IMR-90 (cell line): Measurements from ENCODE around the gene MAGI3. TPM values are rescaled to one million over a fixed set of nuclear protein-coding genes. Genes with fewer than 3 reads are reported as not detected.

ENCODE experiments used
- ATAC-seq: fragments of 200-7000 bp; cut with Tn5 transposase; 2 replicates; pipeline ENCODE4 v1.9.1; 2020; ENCODE audit warnings: low read depth, mild to moderate bottlenecking, moderate library complexity
- BruUV-seq: library from RNA; stranded (reverse); fragments of 400-500 nt; replicated peaks from 2 replicates; lab custom pipeline; 2021; lab: Mats Ljungman, UMichigan
- CTCF ChIA-PET: fragments of 300-600 bp; formaldehyde crosslinking; extraction: SDS; loops from one replicate; lab custom pipeline; 2021; ENCODE audit warnings: antibody characterized with exemption; lab: Yijun Ruan, JAX
- POLR2A ChIA-PET: fragments of 300-600 bp; sonication (Branson Sonifier 250); formaldehyde crosslinking; loops from one replicate; lab custom pipeline; 2022; ENCODE audit warnings: antibody characterized with exemption; ENCODE audit not compliant: unreplicated experiment; lab: Charles Lee
- DNase-seq: peaks from one replicate; pipeline ENCODE4 v3.0.0; 2013
- H2AFZ ChIP-seq: replicated peaks from 2 replicates; pipeline ENCODE3; 2013; ENCODE audit warnings: low read length, mild to moderate bottlenecking; ENCODE audit not compliant: poor library complexity
- H2AK5ac ChIP-seq: 2 replicates; pipeline ENCODE4 v1.6.1; 2013; ENCODE audit warnings: low read depth, low read length, inconsistent platforms
- H2AK9ac ChIP-seq: replicated peaks from 2 replicates; pipeline ENCODE3; 2013; ENCODE audit warnings: mild to moderate bottlenecking, low read depth, low read length, moderate library complexity; ENCODE audit not compliant: poor library complexity
- H2BK120ac ChIP-seq: 2 replicates; pipeline ENCODE4 v1.6.1; 2013; ENCODE audit warnings: low read depth, low read length, inconsistent platforms
- H2BK15ac ChIP-seq: 3 replicates; pipeline ENCODE4 v1.6.1; 2013; ENCODE audit warnings: low read depth, low read length, inconsistent platforms
- H2BK20ac ChIP-seq: 2 replicates; pipeline ENCODE4 v1.6.1; 2013; ENCODE audit warnings: low read depth, mild to moderate bottlenecking, inconsistent platforms, low read length, moderate library complexity
- H2BK5ac ChIP-seq: 2 replicates; pipeline ENCODE4 v1.6.1; 2013; ENCODE audit warnings: mild to moderate bottlenecking, low read depth, low read length, inconsistent platforms; ENCODE audit not compliant: poor library complexity, severe bottlenecking
- H3K14ac ChIP-seq: replicated peaks from 2 replicates; pipeline ENCODE4 v1.6.1; 2013; ENCODE audit warnings: low read depth, low read length, inconsistent platforms
- H3K18ac ChIP-seq: 2 replicates; pipeline ENCODE4 v1.6.1; 2013; ENCODE audit warnings: low read depth, low read length, control low read depth
- H3K23ac ChIP-seq: 2 replicates; pipeline ENCODE4 v1.6.1; 2013; ENCODE audit warnings: low read depth, low read length, inconsistent platforms
- H3K27ac ChIP-seq: 2 replicates; pipeline ENCODE4 v1.5.1; 2013; ENCODE audit warnings: mild to moderate bottlenecking, control low read depth, low read length; ENCODE audit not compliant: insufficient read depth
- H3K27me3 ChIP-seq: 2 replicates; pipeline ENCODE4 v1.6.1; 2013; ENCODE audit warnings: low read length; ENCODE audit not compliant: control insufficient read depth, insufficient read depth
- H3K36me3 ChIP-seq: 2 replicates; pipeline ENCODE4 v1.6.1; 2013; ENCODE audit warnings: low read length, mixed read lengths; ENCODE audit not compliant: control insufficient read depth, insufficient read depth
- H3K4ac ChIP-seq: 2 replicates; pipeline ENCODE4 v1.6.1; 2013; ENCODE audit warnings: low read depth, low read length, inconsistent platforms
- H3K4me1 ChIP-seq: 2 replicates; pipeline ENCODE4 v1.6.1; 2013; ENCODE audit warnings: low read length, mixed read lengths; ENCODE audit not compliant: control insufficient read depth, insufficient read depth
- H3K4me2 ChIP-seq: 2 replicates; pipeline ENCODE4 v1.6.1; 2013; ENCODE audit warnings: low read depth, mild to moderate bottlenecking, control low read depth, low read length, moderate library complexity
- H3K4me3 ChIP-seq: 2 replicates; pipeline ENCODE4 v1.5.1; 2013; ENCODE audit warnings: low read depth, mild to moderate bottlenecking, control low read depth, low read length, moderate library complexity; ENCODE audit not compliant: insufficient read depth
- H3K56ac ChIP-seq: 2 replicates; pipeline ENCODE4 v1.6.1; 2013; ENCODE audit warnings: low read length, inconsistent platforms; ENCODE audit not compliant: insufficient read depth; ENCODE audit errors: extremely low read depth
- H3K79me1 ChIP-seq, 2 experiments: 2 replicates each; pipeline ENCODE4 v1.6.1; 2013; ENCODE audit warnings: low read length in 2 of 2, inconsistent platforms in 1 of 2, low read depth in 1 of 2
- H3K9ac ChIP-seq: 2 replicates; pipeline ENCODE4 v1.6.1; 2013; ENCODE audit warnings: low read depth, low read length, control low read depth
- H3K9me1 ChIP-seq: 2 replicates; pipeline ENCODE4 v1.6.1; 2013; ENCODE audit warnings: low read length, inconsistent platforms; ENCODE audit not compliant: insufficient read depth
- H3K9me3 ChIP-seq: 2 replicates; pipeline ENCODE4 v1.6.1; 2013; ENCODE audit warnings: low read length; ENCODE audit not compliant: control insufficient read depth, insufficient read depth
- H4K20me1 ChIP-seq: 2 replicates; pipeline ENCODE4 v1.6.1; 2013; ENCODE audit warnings: low read length, inconsistent platforms; ENCODE audit not compliant: insufficient read depth
- H4K5ac ChIP-seq: 2 replicates; pipeline ENCODE4 v1.6.1; 2013; ENCODE audit warnings: mild to moderate bottlenecking, low read depth, low read length, control low read depth
- H4K8ac ChIP-seq, 2 experiments: 2 replicates each; pipeline ENCODE4 v1.6.1; 2013; ENCODE audit warnings: low read depth in 2 of 2, low read length in 2 of 2, control low read depth in 1 of 2, inconsistent platforms in 1 of 2
- H4K91ac ChIP-seq: 2 replicates; pipeline ENCODE4 v1.6.1; 2013; ENCODE audit warnings: low read depth, low read length, inconsistent platforms; ENCODE audit not compliant: insufficient read depth
- BHLHE40 ChIP-seq: fragments of 150-350 bp; IDR thresholded peaks from 2 replicates; pipeline ENCODE4 v1.6.1; 2016; ENCODE audit warnings: mild to moderate bottlenecking, low read depth, low read length
- FOS ChIP-seq: fragments of 150-350 bp; IDR thresholded peaks from 2 replicates; pipeline ENCODE4 v1.6.1; 2016; ENCODE audit warnings: low read depth, low read length
- MAFK ChIP-seq: IDR thresholded peaks from 2 replicates; pipeline ENCODE4 v1.6.1; 2012; ENCODE audit warnings: low read depth, low read length, improper control_type of control experiment
- RCOR1 ChIP-seq: IDR thresholded peaks from 2 replicates; pipeline ENCODE4 v1.6.1; 2012; ENCODE audit warnings: mild to moderate bottlenecking, low read length, improper control_type of control experiment; ENCODE audit not compliant: insufficient replicate concordance
- SMC3 ChIP-seq: fragments of 150-350 bp; IDR thresholded peaks from 2 replicates; pipeline ENCODE4 v1.6.1; 2016; ENCODE audit warnings: low read depth, mild to moderate bottlenecking, antibody characterized with exemption, low read length, moderate library complexity
- WGBS, 2 experiments: methylation state at CpG; one replicate each; pipeline versions ENCODE4 v1.1.5 to v1.1.7; 2013; ENCODE audit warnings: missing lambda C conversion rate in 2 of 2; ENCODE audit not compliant: insufficient read length in 1 of 2; ENCODE audit errors: extremely low coverage in 2 of 2; 5-methylcytosine and 5-hydroxymethylcytosine counted together
- dilution Hi-C: fragments of 300-500 bp; cut with HindIII; formaldehyde crosslinking; loops from one replicate; pipeline ENCODE4 v1.14.3; 2018; ENCODE audit warnings: low sequenced_read_pairs; ENCODE audit not compliant: unreplicated experiment
- in situ Hi-C: fragments of 300-500 bp; cut with MboI; formaldehyde crosslinking; loops from 3 replicates; pipeline ENCODE4 v1.14.3; 2019; ENCODE audit warnings: low sequenced_read_pairs, inconsistent platforms, mixed read lengths
- intact Hi-C: fragments of 100-400 bp; cut with micrococcal nuclease; formaldehyde crosslinking; loops from 2 replicates; pipeline ENCODE4 v1.10.0; 2022
- polyA plus RNA-seq, 3 experiments: library from polyadenylated mRNA; depleted of rRNA; stranded (reverse); fragments of >200 nt; gene quantifications; 2 replicates each; pipeline ENCODE4 v1.2.3, GENCODE V29; 2012; ENCODE audit warnings: low replicate concordance in 1 of 3
- total RNA-seq: library from RNA; depleted of rRNA; stranded (reverse); fragments of >200 nt; gene quantifications from 2 replicates; pipeline ENCODE4 v1.2.3, GENCODE V29; 2012
- TF ChIP-seq, protein P1 (sequence below): fragments of 150-350 bp; IDR thresholded peaks from 2 replicates; pipeline ENCODE4 v1.6.1; 2017; ENCODE audit warnings: mild to moderate bottlenecking, antibody characterized with exemption, low read length, low read depth
- TF ChIP-seq, protein P2 (sequence below): conservative IDR thresholded peaks from 2 replicates; pipeline ENCODE4 v1.5.1; 2012; ENCODE audit warnings: mild to moderate bottlenecking, low read depth, low read length, improper control_type of control experiment

Gene MAGI3
- total and polyA plus RNA-seq, 2 of the 4 experiments (the other 2 are of a cell fraction) = 2.5 to 8.8 TPM

DNA sequence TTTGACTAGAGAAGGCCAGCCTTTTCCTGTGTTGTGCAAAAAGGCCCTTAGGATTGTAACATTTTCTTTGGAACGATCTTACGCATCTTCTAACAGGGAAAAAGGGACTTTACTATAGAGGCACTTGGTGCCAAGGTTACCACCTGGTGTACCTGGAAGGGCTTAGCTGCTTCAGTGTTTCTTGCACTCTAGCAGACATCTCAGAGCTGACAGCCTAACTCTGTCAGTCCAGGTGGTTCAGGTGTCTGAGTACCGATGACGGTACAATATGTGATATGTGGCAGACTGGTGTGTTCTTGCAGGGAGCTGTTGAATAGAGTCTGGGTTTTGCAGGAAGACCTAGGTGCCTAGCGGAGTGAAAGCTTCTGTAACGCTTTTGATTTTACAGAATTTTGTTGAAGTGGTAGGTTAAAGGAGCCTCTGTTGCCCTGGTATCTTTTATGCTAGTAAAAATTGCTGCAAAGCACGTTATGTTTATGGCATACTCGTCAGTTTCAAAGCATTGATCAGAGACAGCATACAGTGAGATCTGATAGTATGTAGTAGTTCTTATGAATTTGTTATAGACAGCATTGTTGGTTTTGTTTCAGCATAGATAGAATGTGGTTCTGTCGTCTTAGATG lies 1.4 kb downstream of the MAGI3 start:
- peak overlapping the region; percentile 11 for H3K23ac ChIP-seq
- no peak overlapping the region for H4K5ac ChIP-seq
- CTCF ChIA-PET = interaction anchor here (0.6 kb wide), 1 partner anchor 296 kb away, joined by 5 read pairs; no protein-coding TSS in a partner anchor
- no peak overlapping the region for H2BK5ac ChIP-seq
- H2AK9ac ChIP-seq = peak overlapping the region; percentile 81
- no peak overlapping the region for H3K4ac ChIP-seq
- H3K4me2 ChIP-seq = peak overlapping the region; percentile 100
- dilution Hi-C loops (no loop called here), intact Hi-C loops (loop anchor here (2.0 to 10.0 kb wide), 6 partner anchors 61 to 513 kb away; partner anchors contain the start of genes AP4B1, DCLRE1B and RSBN1), in situ Hi-C loops (no loop called here)
- H3K4me3 ChIP-seq = peak overlapping the region; percentile 71
- POLR2A ChIA-PET = no interaction called here
- H3K18ac ChIP-seq = no peak overlapping the region
- H4K20me1 ChIP-seq = peaks cover 5% of the 10 kb centered on the region; the same call in 1 of the 2 replicates
- BruUV-seq = no TSS peak
- H3K9me3 ChIP-seq = peaks cover 2% of the 10 kb centered on the region; the same call in 1 of the 2 replicates
- no peak overlapping the region for H2BK20ac ChIP-seq
- peaks cover 17 to 19% of the 10 kb centered on the region in 2 experiments for H3K79me1 ChIP-seq
- peak overlapping the region; percentile 38; the same call in 1 of the 2 replicates for H3K9ac ChIP-seq
- ATAC-seq (no peak), DNase-seq (no peak)
- H2AK5ac ChIP-seq = 0 out of 2 replicates have a peak overlapping the region, but pooled peaks have one; percentile 27
- no peaks in the 10 kb centered on the region for H3K9me1 ChIP-seq
- no peak overlapping the region for H2BK15ac ChIP-seq
- no peak overlapping the region for H3K27ac ChIP-seq
- H4K91ac ChIP-seq = no peak overlapping the region
- no peak overlapping the region for H3K56ac ChIP-seq
- peak overlapping the region; percentile 2; the same call in 1 of the 2 replicates for H3K14ac ChIP-seq
- peak overlapping the region in 1 of 2 experiments; percentile 4; a peak in 1 of 4 replicates for H4K8ac ChIP-seq
- peak overlapping the region; percentile 94 for H2AFZ ChIP-seq
- TF ChIP-seq, protein P1, sequence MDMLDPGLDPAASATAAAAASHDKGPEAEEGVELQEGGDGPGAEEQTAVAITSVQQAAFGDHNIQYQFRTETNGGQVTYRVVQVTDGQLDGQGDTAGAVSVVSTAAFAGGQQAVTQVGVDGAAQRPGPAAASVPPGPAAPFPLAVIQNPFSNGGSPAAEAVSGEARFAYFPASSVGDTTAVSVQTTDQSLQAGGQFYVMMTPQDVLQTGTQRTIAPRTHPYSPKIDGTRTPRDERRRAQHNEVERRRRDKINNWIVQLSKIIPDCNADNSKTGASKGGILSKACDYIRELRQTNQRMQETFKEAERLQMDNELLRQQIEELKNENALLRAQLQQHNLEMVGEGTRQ = no peak
- peak; percentile 1 for TF ChIP-seq RCOR1
- TF ChIP-seq MAFK = no peak
- TF ChIP-seq, protein P2, sequence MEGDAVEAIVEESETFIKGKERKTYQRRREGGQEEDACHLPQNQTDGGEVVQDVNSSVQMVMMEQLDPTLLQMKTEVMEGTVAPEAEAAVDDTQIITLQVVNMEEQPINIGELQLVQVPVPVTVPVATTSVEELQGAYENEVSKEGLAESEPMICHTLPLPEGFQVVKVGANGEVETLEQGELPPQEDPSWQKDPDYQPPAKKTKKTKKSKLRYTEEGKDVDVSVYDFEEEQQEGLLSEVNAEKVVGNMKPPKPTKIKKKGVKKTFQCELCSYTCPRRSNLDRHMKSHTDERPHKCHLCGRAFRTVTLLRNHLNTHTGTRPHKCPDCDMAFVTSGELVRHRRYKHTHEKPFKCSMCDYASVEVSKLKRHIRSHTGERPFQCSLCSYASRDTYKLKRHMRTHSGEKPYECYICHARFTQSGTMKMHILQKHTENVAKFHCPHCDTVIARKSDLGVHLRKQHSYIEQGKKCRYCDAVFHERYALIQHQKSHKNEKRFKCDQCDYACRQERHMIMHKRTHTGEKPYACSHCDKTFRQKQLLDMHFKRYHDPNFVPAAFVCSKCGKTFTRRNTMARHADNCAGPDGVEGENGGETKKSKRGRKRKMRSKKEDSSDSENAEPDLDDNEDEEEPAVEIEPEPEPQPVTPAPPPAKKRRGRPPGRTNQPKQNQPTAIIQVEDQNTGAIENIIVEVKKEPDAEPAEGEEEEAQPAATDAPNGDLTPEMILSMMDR = no peak
- no peak for TF ChIP-seq SMC3
- no peak for TF ChIP-seq BHLHE40
- TF ChIP-seq FOS = no peak
- H3K36me3 ChIP-seq = no peaks in the 10 kb centered on the region
- peaks cover 9% of the 10 kb centered on the region for H3K4me1 ChIP-seq
- WGBS, 2 experiments = 4% methylated on average over 4 of the region's 9 CpGs; no CpG with 5 or more reads in 1 of the 2 experiments
- H2BK120ac ChIP-seq = no peak overlapping the region
- no peaks in the 10 kb centered on the region for H3K27me3 ChIP-seq
